RWPE2 (cell line): ENCODE results near the gene USE1.

ENCODE experiments used
- ATAC-seq: fragments of 200-7000 bp; cut with Tn5 transposase; 3 replicates; pipeline ENCODE4 v1.9.1; 2021; ENCODE audit warnings: low read depth
- DNase-seq: peaks from one replicate; pipeline ENCODE4 v3.0.0-alpha.2; 2020; ENCODE audit warnings: low spot score
- H3K27ac ChIP-seq: fragments of 450-650 bp; 2 replicates; pipeline ENCODE4 v1.5.1; 2017; ENCODE audit warnings: mild to moderate bottlenecking; ENCODE audit not compliant: poor library complexity, severe bottlenecking
- H3K27me3 ChIP-seq: fragments of 250-450 bp; sonication (Bioruptor Pico); 2 replicates; pipeline ENCODE4 v1.5.1; 2021; ENCODE audit warnings: mild to moderate bottlenecking, moderate library complexity; ENCODE audit not compliant: insufficient read depth, poor library complexity, severe bottlenecking
- H3K36me3 ChIP-seq: fragments of 250-450 bp; sonication (Bioruptor Pico); 2 replicates; pipeline ENCODE4 v1.5.1; 2020; ENCODE audit warnings: low read depth, mild to moderate bottlenecking, moderate library complexity
- H3K4me1 ChIP-seq: fragments of 250-450 bp; sonication (Bioruptor Pico); 2 replicates; pipeline ENCODE4 v1.5.1; 2021; ENCODE audit warnings: mild to moderate bottlenecking, moderate library complexity; ENCODE audit not compliant: insufficient read depth, poor library complexity, severe bottlenecking
- H3K4me3 ChIP-seq: fragments of 250-450 bp; sonication (Bioruptor Pico); 2 replicates; pipeline ENCODE4 v1.5.1; 2021; ENCODE audit warnings: mild to moderate bottlenecking, moderate library complexity; ENCODE audit not compliant: severe bottlenecking
- H3K9me3 ChIP-seq: fragments of 250-450 bp; sonication (Bioruptor Pico); 2 replicates; pipeline ENCODE4 v1.5.1; 2021; ENCODE audit warnings: mild to moderate bottlenecking, moderate library complexity; ENCODE audit not compliant: severe bottlenecking
- TF ChIP-seq, protein P1 (sequence below): fragments of 450-650 bp; IDR thresholded peaks from one replicate; pipeline ENCODE4 v1.5.1; 2017; ENCODE audit warnings: mild to moderate bottlenecking, moderate library complexity; ENCODE audit not compliant: poor library complexity, severe bottlenecking

The USE1 gene

DNA sequence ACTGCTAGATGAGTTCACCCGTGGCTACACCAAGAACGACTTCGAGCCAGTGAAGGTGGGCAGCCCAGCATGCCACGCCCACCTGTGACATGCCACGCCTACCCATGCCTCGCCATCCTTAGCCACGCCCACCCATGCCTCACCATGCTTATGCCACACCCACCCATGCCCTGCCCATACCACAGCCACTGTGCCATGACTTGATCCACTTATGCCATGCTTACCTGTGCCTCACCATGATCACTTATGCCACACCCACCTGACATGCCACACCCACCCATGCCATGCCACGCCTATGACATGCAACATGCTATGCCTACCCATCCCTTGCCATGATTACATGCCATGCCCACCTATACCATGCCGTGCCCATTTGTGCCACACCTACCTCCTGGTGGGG, 12.9 kb upstream of the USE1 start:
- TF ChIP-seq, protein P1, sequence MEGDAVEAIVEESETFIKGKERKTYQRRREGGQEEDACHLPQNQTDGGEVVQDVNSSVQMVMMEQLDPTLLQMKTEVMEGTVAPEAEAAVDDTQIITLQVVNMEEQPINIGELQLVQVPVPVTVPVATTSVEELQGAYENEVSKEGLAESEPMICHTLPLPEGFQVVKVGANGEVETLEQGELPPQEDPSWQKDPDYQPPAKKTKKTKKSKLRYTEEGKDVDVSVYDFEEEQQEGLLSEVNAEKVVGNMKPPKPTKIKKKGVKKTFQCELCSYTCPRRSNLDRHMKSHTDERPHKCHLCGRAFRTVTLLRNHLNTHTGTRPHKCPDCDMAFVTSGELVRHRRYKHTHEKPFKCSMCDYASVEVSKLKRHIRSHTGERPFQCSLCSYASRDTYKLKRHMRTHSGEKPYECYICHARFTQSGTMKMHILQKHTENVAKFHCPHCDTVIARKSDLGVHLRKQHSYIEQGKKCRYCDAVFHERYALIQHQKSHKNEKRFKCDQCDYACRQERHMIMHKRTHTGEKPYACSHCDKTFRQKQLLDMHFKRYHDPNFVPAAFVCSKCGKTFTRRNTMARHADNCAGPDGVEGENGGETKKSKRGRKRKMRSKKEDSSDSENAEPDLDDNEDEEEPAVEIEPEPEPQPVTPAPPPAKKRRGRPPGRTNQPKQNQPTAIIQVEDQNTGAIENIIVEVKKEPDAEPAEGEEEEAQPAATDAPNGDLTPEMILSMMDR, result no peak
- no peak overlapping the region for H3K27ac ChIP-seq
- H3K9me3 ChIP-seq, result no peaks in the 10 kb centered on the region
- DNase-seq (no peak), ATAC-seq (peak; percentile 65)
- H3K36me3 ChIP-seq, result peaks cover 44% of the 10 kb centered on the region
- H3K27me3 ChIP-seq, result no peaks in the 10 kb centered on the region
- H3K4me3 ChIP-seq, result no peak overlapping the region
- H3K4me1 ChIP-seq, result no peaks in the 10 kb centered on the region

DNA sequence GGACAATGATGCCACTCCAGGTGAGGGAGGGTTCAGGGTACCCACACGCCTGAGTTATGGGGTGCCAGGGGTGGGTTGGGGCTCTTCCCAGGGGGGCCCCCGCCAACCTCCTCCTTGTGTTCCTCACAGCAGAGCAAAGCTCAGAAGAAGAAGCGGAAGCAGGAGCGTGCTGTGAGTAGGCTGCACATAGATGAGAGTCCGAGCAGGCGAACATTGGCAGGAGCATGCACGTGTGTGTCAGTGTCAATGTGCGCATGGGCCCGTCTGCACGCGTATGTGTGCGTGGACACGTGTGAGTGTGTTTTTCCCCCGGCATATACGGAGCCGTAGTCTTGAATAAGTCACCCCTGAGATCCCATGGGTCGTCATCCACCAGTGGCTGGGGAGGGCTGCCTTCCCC, 12.4 kb upstream of the USE1 start:
- Histone ChIP-seq H3K9me3 (no peaks in the 10 kb centered on the region), H3K27me3 (no peaks in the 10 kb centered on the region), H3K27ac (no peak overlapping the region), H3K36me3 (peaks cover 42% of the 10 kb centered on the region), H3K4me1 (no peaks in the 10 kb centered on the region), H3K4me3 (no peak overlapping the region)
- DNase-seq (no peak), ATAC-seq (no peak)
- TF ChIP-seq, protein P1, result no peak

DNA sequence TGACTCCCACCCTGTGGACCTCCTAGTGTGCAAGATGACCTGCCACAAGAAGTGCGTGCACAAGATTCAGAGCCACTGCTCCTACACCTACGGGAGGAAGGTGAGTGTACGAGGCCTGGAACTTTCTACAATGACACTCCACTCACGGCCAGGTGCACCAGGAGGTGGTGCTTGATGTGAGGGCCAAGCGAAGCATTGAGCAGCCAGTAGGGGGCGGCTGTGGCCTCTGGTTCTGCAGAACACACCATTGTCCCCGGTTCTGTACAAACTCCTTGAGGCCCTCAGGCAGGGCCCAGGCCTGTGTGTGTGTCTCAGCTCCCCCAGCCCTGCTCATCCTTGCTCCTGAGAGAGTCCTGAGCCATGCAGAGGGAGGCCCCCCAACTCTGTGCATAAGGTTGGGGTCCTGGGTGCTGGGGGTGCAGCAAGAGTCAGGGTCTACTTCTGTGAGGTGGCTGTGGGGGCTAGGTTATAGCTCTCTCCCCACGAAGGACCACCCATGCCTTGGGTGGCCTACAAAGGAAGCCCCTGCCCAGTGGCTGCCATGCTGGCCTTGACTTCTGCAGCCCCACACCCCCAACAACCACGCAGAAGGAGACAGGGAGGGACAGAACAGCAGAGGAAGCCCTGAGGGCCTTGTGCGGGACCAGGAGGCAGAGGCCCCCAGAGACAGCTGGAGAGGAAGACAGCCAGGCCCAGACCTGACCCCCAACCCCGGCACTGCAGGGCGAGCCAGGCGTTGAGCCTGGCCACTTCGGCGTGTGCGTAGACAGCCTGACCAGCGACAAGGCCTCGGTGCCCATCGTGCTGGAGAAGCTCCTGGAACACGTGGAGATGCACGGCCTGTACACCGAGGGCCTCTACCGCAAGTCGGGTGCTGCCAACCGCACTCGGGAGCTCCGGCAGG, 9.7 kb upstream of the USE1 start:
- ATAC-seq (peak; percentile 50; the same call in 1 of the 3 replicates), DNase-seq (no peak)
- TF ChIP-seq, protein P1, result peak; percentile 53
- Histone ChIP-seq H3K4me1 (no peaks in the 10 kb centered on the region), H3K36me3 (peaks cover 38% of the 10 kb centered on the region), H3K9me3 (no peaks in the 10 kb centered on the region), H3K27ac (no peak overlapping the region), H3K4me3 (no peak overlapping the region), H3K27me3 (no peaks in the 10 kb centered on the region)

GRCh38 chr19:17206736-17207581, 8.2 kb upstream of the USE1 start:
- Histone ChIP-seq H3K27me3 (no peaks in the 10 kb centered on the region), H3K4me3 (no peak overlapping the region), H3K36me3 (peaks cover 32% of the 10 kb centered on the region), H3K27ac (no peak overlapping the region), H3K4me1 (no peaks in the 10 kb centered on the region), H3K9me3 (no peaks in the 10 kb centered on the region)
- ATAC-seq, result no peak
- DNase-seq, result no peak
- TF ChIP-seq, protein P1, result no peak
